ENCODE results near the gene PIMREG.
A peak's percentile ranks its signal among the peaks of the same experiment; 100 is the strongest.

Gene PIMREG

DNA sequence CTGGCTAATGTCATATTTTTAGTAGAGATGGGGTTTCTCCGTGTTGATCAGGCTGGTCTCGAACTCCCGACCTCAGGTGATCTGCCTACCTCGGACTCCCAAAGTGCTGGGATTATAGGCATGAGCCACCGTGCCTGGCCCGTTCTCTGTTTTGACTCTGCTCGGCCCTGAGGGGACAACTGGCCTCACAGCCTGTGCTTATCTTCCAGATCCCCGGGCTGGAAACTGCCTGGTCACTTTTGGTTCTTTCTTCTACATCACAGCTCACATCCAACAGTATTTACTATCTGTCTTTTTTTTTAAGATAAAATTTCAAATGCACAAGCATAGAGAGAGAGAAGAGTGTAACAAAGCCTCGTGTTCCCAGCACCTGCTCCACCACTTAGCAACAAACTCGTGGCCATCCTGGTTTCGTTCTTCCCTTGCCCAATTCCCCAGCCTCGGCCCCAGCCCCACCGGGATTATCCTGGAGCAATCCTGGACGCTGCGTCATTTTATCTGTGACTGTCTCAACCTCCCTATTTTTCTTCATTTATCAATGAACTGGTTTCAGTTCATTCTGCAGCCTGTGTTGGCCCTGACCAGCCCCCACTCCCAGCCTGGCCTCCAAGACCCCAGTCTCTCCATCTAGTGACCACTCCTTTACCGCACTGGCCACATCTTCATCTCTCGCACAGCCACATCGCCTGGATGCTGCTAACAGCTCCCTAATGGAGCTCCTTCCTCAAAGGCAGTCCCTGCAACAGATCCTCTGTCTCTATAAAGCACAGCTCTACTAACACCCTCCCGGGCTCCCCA is 21.1 kb downstream of the PIMREG start:
- H3K36me3 ChIP-seq (ENCODE audit: control insufficient read depth, insufficient read depth, low read length, severe bottlenecking), result no peaks in the 10 kb centered on the region
- no peaks in the 10 kb centered on the region for H3K27me3 ChIP-seq (replicated peaks; ENCODE audit: control insufficient read depth, insufficient read depth, low read length)
- H3K4me3 ChIP-seq (ENCODE audit: low read length), result no peak overlapping the region
- DNase-seq (ENCODE audit: low read depth), result no peak
- H3K4me1 ChIP-seq (ENCODE audit: control insufficient read depth, insufficient read depth, low read length), result no peaks in the 10 kb centered on the region
- peaks cover 8% of the 10 kb centered on the region for H3K9me3 ChIP-seq (ENCODE audit: control insufficient read depth, low read length)
- no peak overlapping the region for H3K9ac ChIP-seq (ENCODE audit: low read length)

DNA sequence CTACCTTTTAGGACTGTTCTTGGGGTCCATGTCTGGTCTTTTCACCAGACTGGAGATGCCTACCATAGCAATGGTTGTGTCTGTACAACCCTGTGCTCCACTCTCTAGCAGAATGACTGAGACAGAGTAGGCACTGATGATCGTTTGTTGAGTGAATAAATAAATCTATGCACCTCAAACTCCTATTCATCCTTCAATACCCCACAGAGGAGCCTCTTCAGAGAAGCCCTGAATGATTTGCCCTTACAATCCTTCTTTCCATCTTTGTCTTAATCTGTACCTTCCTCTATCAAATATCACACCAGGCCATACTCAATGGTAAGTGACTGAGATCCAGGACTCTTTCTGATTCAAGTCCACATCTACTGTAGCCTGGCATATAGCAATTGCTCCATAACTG is 23.3 kb downstream of the PIMREG start:
- no peak overlapping the region for H3K4me3 ChIP-seq (ENCODE audit: low read length)
- H3K27me3 ChIP-seq (replicated peaks; ENCODE audit: control insufficient read depth, insufficient read depth, low read length), result no peaks in the 10 kb centered on the region
- no peaks in the 10 kb centered on the region for H3K36me3 ChIP-seq (ENCODE audit: control insufficient read depth, insufficient read depth, low read length, severe bottlenecking)
- no peak for DNase-seq (ENCODE audit: low read depth)
- peaks cover 8% of the 10 kb centered on the region for H3K9me3 ChIP-seq (ENCODE audit: control insufficient read depth, low read length)
- peaks cover 10% of the 10 kb centered on the region for H3K4me1 ChIP-seq (ENCODE audit: control insufficient read depth, insufficient read depth, low read length)
- H3K9ac ChIP-seq (ENCODE audit: low read length), result no peak overlapping the region

DNA sequence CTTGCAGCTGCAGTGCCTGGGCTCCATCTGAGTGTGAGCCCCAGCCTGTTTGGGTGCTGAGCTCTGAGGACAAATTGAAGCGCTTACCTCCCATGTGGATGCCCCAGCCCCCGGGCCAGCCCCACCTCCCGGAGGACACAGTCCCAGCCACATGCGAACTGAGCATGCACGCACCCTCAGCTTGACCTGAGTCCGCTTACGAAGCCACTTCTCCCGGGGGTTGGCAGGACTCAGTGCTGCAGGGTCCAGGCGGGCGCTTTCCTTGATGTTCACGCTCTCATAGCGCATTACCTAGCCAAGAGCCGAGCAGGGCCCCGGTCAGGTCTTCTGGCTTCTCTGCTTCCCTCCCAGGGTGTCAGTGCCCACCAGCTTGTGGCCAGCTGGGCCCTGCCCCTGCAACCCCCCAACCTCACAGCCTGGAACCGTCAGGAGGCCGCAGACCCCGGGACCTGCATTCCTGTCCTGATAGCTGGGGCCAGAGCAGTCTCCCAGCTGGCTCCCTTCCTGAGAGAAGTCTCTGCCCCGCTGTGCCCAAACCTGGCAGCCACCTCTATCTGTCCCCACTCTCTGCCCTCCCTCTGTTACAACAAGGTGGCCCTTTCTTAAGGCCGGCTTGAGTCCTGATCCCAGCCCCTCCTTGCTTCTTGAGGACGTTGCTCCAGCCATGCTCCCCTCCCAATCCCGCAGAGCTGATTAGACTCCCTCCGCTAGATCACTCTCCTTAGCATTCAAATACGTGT is 24.0 kb downstream of the PIMREG start:
- no peak for DNase-seq (ENCODE audit: low read depth)
- no peak overlapping the region for H3K9ac ChIP-seq (ENCODE audit: low read length)
- H3K4me1 ChIP-seq (ENCODE audit: control insufficient read depth, insufficient read depth, low read length), result peaks cover 10% of the 10 kb centered on the region
- H3K4me3 ChIP-seq (ENCODE audit: low read length), result no peak overlapping the region
- H3K36me3 ChIP-seq (ENCODE audit: control insufficient read depth, insufficient read depth, low read length, severe bottlenecking), result no peaks in the 10 kb centered on the region
- no peaks in the 10 kb centered on the region for H3K27me3 ChIP-seq (replicated peaks; ENCODE audit: control insufficient read depth, insufficient read depth, low read length)
- H3K9me3 ChIP-seq (ENCODE audit: control insufficient read depth, low read length), result peaks cover 8% of the 10 kb centered on the region

DNA sequence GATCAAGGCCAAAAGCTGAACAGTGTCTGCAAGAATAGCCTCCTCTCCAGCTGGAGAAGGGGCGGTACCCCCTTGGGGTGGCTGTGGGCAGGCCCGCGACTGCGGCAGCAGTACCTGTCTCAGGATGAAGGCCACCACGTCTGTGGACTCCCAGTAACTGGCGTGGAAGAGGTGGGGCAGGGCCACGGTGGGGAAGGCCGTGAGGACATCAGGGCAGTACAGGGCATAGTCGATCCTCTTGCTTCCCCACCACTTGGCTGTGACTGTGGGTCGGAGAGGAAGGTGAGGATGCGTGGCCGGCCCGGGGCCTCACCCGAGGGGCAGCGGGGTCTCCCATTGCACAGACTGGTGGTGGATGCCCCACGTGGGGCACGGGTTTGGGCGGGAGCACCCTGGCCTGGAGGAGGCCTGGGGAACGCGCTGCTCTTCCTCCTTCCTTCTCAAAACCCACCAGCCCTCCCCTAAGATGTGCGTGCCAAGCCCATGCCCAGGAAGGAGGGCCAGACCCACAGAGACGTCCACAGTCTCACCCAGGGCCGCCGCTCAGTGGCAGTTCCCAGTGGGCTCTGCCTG is 26.0 kb downstream of the PIMREG start:
- Histone ChIP-seq H3K27me3 (replicated peaks; ENCODE audit: control insufficient read depth, insufficient read depth, low read length) (no peaks in the 10 kb centered on the region), H3K9me3 (ENCODE audit: control insufficient read depth, low read length) (peaks cover 8% of the 10 kb centered on the region), H3K4me3 (ENCODE audit: low read length) (no peak overlapping the region), H3K36me3 (ENCODE audit: control insufficient read depth, insufficient read depth, low read length, severe bottlenecking) (no peaks in the 10 kb centered on the region), H3K4me1 (ENCODE audit: control insufficient read depth, insufficient read depth, low read length) (peaks cover 10% of the 10 kb centered on the region), H3K9ac (ENCODE audit: low read length) (no peak overlapping the region)
- no peak for DNase-seq (ENCODE audit: low read depth)

DNA sequence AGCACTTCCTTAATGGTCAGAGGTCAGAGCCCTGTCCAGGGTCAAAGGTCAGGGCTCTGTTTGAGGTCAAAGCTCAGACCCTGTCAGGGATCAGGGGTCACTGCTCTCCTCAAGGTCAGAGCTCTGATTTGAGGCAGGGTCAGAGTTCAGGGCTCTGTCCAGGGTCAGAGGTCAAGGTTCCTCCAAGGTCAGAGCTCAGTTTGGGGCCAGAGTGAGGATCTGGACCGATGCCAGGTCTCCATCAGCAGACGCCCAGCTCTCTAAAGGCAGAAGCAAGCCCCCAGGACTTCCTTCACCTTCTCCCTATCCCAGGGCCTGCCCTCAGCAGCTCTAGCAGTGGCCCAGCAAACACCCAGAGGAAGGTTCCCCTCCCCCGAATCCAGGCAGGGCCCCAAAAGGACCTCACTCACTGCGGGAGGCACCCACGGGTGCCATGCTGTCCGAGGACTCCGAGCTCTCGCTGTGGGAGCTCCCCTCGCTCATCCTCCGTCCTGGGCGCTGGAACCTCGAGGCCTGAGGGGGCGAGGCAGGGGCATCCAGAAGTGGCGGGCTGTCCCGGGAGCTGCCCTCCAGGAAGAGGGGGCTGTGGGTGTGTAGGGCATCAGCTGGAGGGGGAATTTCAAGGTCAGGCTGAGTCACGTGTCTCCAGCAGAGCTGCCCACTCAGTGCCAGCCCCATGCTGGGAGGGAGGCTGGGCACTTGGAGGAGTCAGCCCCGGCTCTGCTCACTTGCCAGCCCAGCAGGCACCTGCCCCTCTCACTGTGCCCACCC is 26.7 kb downstream of the PIMREG start:
- H3K27me3 ChIP-seq (replicated peaks; ENCODE audit: control insufficient read depth, insufficient read depth, low read length), result no peaks in the 10 kb centered on the region
- H3K4me1 ChIP-seq (ENCODE audit: control insufficient read depth, insufficient read depth, low read length), result peaks cover 10% of the 10 kb centered on the region
- no peak overlapping the region for H3K4me3 ChIP-seq (ENCODE audit: low read length)
- no peak for DNase-seq (ENCODE audit: low read depth)
- H3K36me3 ChIP-seq (ENCODE audit: control insufficient read depth, insufficient read depth, low read length, severe bottlenecking), result no peaks in the 10 kb centered on the region
- H3K9ac ChIP-seq (ENCODE audit: low read length), result no peak overlapping the region
- H3K9me3 ChIP-seq (ENCODE audit: control insufficient read depth, low read length), result peaks cover 8% of the 10 kb centered on the region

DNA sequence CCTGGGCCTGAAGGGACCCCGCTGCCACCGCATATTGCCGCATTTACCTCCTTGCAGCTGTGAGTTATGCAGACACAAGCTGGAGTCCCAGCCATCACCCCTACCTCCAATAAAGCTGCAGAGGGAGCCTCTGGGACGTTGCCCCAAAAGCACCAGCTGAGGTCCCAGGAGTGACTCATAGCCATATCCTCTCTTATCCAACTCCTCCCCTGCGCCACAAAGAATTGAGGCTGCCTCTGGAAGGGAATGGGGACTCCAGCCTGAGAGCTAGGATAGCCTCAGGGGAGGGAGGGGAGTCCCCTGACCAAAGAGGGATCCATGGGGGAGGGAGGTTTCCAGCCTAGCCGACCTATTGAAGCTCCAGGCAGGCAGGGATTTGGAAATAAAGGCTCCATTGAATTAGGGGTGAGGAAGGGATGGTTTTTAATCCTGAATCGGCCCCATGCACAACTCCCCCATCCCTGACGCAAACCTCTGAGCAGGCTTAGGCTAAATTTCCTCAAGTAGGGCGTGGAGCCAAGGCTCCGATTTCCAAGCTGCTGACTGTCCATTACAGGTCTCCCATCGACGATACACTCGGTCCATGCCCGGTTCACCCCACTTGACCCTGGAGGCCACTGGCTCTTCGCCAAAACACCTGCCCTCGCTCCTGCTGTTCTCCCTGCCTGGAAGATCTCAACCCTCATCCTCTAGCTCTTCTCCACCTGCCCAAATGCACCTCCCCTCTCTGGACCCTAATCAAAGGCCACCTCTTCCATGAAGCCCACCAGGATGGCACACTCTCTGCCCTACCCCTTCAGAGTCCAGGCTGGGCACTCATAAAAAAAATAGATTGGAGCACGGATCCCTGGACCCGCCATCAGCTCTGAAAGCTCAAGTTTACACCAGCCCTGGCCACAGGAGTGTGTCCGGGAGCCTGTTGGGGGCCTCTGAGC is 27.5 kb downstream of the PIMREG start:
- DNase-seq (ENCODE audit: low read depth), result peak; percentile 42
- Histone ChIP-seq H3K4me1 (ENCODE audit: control insufficient read depth, insufficient read depth, low read length) (peaks cover 10% of the 10 kb centered on the region), H3K27me3 (replicated peaks; ENCODE audit: control insufficient read depth, insufficient read depth, low read length) (no peaks in the 10 kb centered on the region), H3K4me3 (ENCODE audit: low read length) (no peak overlapping the region), H3K9me3 (ENCODE audit: control insufficient read depth, low read length) (peaks cover 8% of the 10 kb centered on the region), H3K9ac (ENCODE audit: low read length) (no peak overlapping the region), H3K36me3 (ENCODE audit: control insufficient read depth, insufficient read depth, low read length, severe bottlenecking) (no peaks in the 10 kb centered on the region)

DNA sequence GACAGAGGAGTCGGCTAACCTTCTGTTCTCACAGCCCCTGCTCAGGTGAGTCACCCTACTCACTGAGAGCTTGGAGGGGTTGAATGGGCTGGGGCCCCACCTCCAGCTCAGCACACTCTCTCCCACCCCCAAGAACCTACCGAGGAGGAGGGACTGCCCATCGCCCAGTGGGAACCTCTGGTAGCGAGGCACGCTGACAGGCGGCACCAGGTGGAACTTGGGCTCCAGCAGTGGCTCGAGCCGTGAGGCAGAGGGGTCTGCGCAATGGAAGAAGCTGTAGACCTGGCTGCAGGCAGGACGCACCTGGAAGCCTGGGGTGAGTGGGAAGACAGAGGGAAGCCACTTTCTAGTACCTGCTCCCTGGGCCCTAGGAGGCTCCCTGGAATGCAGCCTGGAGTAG is 28.3 kb downstream of the PIMREG start:
- H3K4me3 ChIP-seq (ENCODE audit: low read length), result no peak overlapping the region
- H3K9me3 ChIP-seq (ENCODE audit: control insufficient read depth, low read length), result peaks cover 2% of the 10 kb centered on the region
- H3K27me3 ChIP-seq (replicated peaks; ENCODE audit: control insufficient read depth, insufficient read depth, low read length), result no peaks in the 10 kb centered on the region
- DNase-seq (ENCODE audit: low read depth), result no peak
- H3K36me3 ChIP-seq (ENCODE audit: control insufficient read depth, insufficient read depth, low read length, severe bottlenecking), result no peaks in the 10 kb centered on the region
- H3K9ac ChIP-seq (ENCODE audit: low read length), result no peak overlapping the region
- H3K4me1 ChIP-seq (ENCODE audit: control insufficient read depth, insufficient read depth, low read length), result peaks cover 10% of the 10 kb centered on the region

DNA sequence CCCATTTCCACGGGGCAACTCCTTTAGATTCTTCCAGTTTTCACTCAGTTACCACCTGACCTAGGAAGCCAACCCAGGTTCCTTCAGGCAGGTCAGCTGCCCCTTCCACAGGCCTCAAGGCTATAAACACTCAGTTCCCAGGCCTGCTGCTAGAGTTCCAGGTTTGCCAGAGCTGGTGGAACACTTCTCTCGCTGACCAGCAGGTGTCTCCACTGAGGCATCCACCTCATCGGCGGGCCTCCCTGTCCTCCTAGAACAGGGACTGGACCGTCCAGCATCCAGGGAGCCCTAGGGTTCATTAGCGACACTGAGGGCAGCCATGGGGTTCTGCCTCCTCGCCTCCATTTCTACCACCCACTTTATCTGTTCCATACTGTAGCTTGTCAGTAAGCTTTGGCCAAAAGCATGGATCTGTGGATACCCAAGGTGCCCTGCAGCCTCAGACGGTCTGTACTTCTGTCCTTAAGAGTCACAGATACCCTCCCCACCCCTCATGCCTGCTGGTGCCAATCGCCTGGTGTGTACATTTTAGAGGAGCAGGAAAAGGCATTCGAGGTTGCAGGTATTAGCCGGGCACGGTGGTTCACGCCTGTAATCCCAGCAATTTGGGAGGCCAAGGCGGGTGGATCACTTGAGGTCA is 29.0 kb downstream of the PIMREG start:
- Histone ChIP-seq H3K4me1 (ENCODE audit: control insufficient read depth, insufficient read depth, low read length) (peaks cover 10% of the 10 kb centered on the region), H3K9ac (ENCODE audit: low read length) (no peak overlapping the region), H3K27me3 (replicated peaks; ENCODE audit: control insufficient read depth, insufficient read depth, low read length) (no peaks in the 10 kb centered on the region), H3K9me3 (ENCODE audit: control insufficient read depth, low read length) (no peaks in the 10 kb centered on the region), H3K4me3 (ENCODE audit: low read length) (no peak overlapping the region), H3K36me3 (ENCODE audit: control insufficient read depth, insufficient read depth, low read length, severe bottlenecking) (no peaks in the 10 kb centered on the region)
- peak; percentile 84 for DNase-seq (ENCODE audit: low read depth)

DNA sequence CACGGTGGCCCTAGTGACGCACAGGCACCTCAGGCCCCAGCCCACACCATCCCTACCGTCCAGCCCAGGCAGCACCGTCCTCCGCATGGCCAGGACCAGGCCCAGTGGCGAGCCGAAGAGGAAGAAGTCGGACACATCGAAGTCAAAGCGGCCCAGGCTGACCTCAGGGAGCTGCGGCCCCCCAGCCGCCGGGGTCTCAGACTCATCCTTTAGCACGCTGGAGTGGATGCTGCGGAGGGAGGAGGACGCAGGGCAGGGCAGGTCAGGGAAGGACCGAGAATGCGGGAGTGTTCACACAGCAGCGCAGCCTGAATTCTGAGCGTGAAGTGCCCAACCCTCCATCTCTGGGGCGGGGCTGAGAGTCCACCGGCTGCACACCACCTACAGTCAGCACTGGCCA is 30.1 kb downstream of the PIMREG start:
- H3K4me3 ChIP-seq (ENCODE audit: low read length), result no peak overlapping the region
- no peaks in the 10 kb centered on the region for H3K36me3 ChIP-seq (ENCODE audit: control insufficient read depth, insufficient read depth, low read length, severe bottlenecking)
- H3K27me3 ChIP-seq (replicated peaks; ENCODE audit: control insufficient read depth, insufficient read depth, low read length), result peaks cover 4% of the 10 kb centered on the region
- H3K9ac ChIP-seq (ENCODE audit: low read length), result no peak overlapping the region
- H3K4me1 ChIP-seq (ENCODE audit: control insufficient read depth, insufficient read depth, low read length), result peaks cover 10% of the 10 kb centered on the region
- H3K9me3 ChIP-seq (ENCODE audit: control insufficient read depth, low read length), result no peaks in the 10 kb centered on the region
- no peak for DNase-seq (ENCODE audit: low read depth)

DNA sequence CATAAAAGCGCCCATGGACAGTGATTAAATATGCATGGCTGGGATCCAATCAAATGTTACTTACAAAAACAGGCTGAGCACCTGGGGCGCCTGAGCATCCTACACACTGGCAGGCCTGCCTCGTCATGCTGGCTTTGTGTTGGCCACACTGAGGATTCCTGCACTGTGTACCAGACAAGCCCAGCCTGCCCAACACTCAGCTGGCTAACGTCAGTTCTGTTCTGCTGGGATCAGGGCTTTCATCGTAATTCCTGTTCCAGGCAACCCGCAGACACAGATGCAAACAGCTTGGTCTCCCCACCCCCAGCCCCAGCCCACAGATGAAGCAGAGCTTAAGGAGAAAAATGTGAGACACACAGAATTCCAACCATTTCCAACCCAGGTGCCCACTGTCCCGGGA is 30.7 kb downstream of the PIMREG start:
- H3K4me3 ChIP-seq (ENCODE audit: low read length), result no peak overlapping the region
- H3K4me1 ChIP-seq (ENCODE audit: control insufficient read depth, insufficient read depth, low read length), result peaks cover 10% of the 10 kb centered on the region
- H3K36me3 ChIP-seq (ENCODE audit: control insufficient read depth, insufficient read depth, low read length, severe bottlenecking), result no peaks in the 10 kb centered on the region
- H3K9ac ChIP-seq (ENCODE audit: low read length), result no peak overlapping the region
- no peak for DNase-seq (ENCODE audit: low read depth)
- no peaks in the 10 kb centered on the region for H3K9me3 ChIP-seq (ENCODE audit: control insufficient read depth, low read length)
- H3K27me3 ChIP-seq (replicated peaks; ENCODE audit: control insufficient read depth, insufficient read depth, low read length), result peaks cover 8% of the 10 kb centered on the region

All from adipocyte (in vitro differentiated cells).